K562 (cell line): Measurements from ENCODE around the gene PILRA. TPM values are rescaled to one million over a fixed set of nuclear protein-coding genes. Genes with fewer than 3 reads are reported as not detected.
A peak's percentile ranks its signal among the peaks of the same experiment; 100 is the strongest.

Source experiments
- ATAC-seq: fragments of 200-7000 bp; cut with Tn5 transposase; 3 replicates; pipeline ENCODE4 v1.9.1; 2020; ENCODE audit warnings: moderate library complexity
- BruUV-seq: library from RNA; stranded (reverse); fragments of 400-500 nt; replicated peaks from 2 replicates; lab custom pipeline; 2021; lab: Mats Ljungman, UMichigan
- CTCF ChIA-PET: fragments of 300-600 bp; formaldehyde crosslinking; extraction: SDS; loops from one replicate; lab custom pipeline; 2021; ENCODE audit warnings: low intra/inter-chr PET ratio; lab: Yijun Ruan, JAX
- POLR2A ChIA-PET: fragments of 300-600, 350-650 bp; sonication (Branson Sonifier 250); formaldehyde crosslinking; extraction: SDS; loops from one replicate; lab custom pipeline; 2021; ENCODE audit warnings: antibody characterized with exemption, inconsistent platforms; lab: Yijun Ruan, JAX
- DNase-seq, 4 experiments: peaks; one replicate each; pipeline versions ENCODE4 v3.0.0 to v3.0.0-alpha.2; 2011 to 2018; ENCODE audit warnings: low spot score in 3 of 4, mixed read lengths in 3 of 4; ENCODE audit errors: extremely low read depth in 1 of 4
- FAIRE-seq: peaks from 2 replicates; lab custom pipeline; 2011; peaks lifted over from hg19 to GRCh38; lab: Jason Lieb, UNC
- H2AFZ ChIP-seq: 2 replicates; pipeline ENCODE4 v1.6.0; 2011; ENCODE audit warnings: low read depth, low read length, control low read depth, inconsistent platforms
- H3K27ac ChIP-seq: fragments of 200-600 bp; 3 replicates; pipeline ENCODE4 v1.8.0; 2011; ENCODE audit warnings: low read depth, mild to moderate bottlenecking, control low read depth, inconsistent platforms, low read length, moderate library complexity, mixed read lengths; ENCODE audit errors: extremely low read depth
- H3K27me3 ChIP-seq, 2 experiments: fragments of 300-600 bp in 1 of 2; 2 replicates in 1 of 2; 3 replicates in 1 of 2; pipeline versions ENCODE4 v1.6.0 to v1.8.0; 2011; ENCODE audit warnings: inconsistent platforms in 2 of 2, low read length in 2 of 2, mild to moderate bottlenecking in 1 of 2, mixed read lengths in 1 of 2, moderate library complexity in 1 of 2; ENCODE audit not compliant: control insufficient read depth in 2 of 2, insufficient read depth in 2 of 2
- H3K36me3 ChIP-seq: fragments of 300-600 bp; 3 replicates; pipeline ENCODE4 v1.8.0; 2011; ENCODE audit warnings: mild to moderate bottlenecking, low read length, inconsistent platforms; ENCODE audit not compliant: control insufficient read depth, insufficient read depth
- H3K4me1 ChIP-seq, 2 experiments: fragments of 200-600 bp in 1 of 2; replicated peaks in 1 of 2; 2 replicates in 1 of 2; 3 replicates in 1 of 2; pipeline versions ENCODE4 v1.5.1 to v1.8.0; 2011; ENCODE audit warnings: inconsistent platforms in 2 of 2, low read length in 2 of 2, mild to moderate bottlenecking in 1 of 2, mixed read lengths in 1 of 2, moderate library complexity in 1 of 2; ENCODE audit not compliant: control insufficient read depth in 2 of 2, insufficient read depth in 2 of 2
- H3K4me2 ChIP-seq: 2 replicates; pipeline ENCODE4 v1.6.1; 2011; ENCODE audit warnings: low read length, control low read depth, inconsistent platforms, mixed read lengths; ENCODE audit not compliant: insufficient read depth
- H3K4me3 ChIP-seq: fragments of 200-600 bp; sonication (generic), shearing (Covaris generic); 2 replicates; pipeline ENCODE4 v1.5.1; 2016; ENCODE audit warnings: control low read depth, inconsistent platforms
- H3K79me2 ChIP-seq: fragments of 200-600 bp; 3 replicates; pipeline ENCODE4 v1.8.0; 2011; ENCODE audit warnings: low read length, inconsistent platforms; ENCODE audit not compliant: control insufficient read depth, insufficient read depth
- H3K9ac ChIP-seq, 2 experiments: 2 replicates each; pipeline versions ENCODE4 v1.6.0 to v1.6.1; 2011; ENCODE audit warnings: low read depth in 2 of 2, low read length in 2 of 2, control low read depth in 1 of 2, inconsistent platforms in 1 of 2, mild to moderate bottlenecking in 1 of 2, mixed read lengths in 1 of 2; ENCODE audit not compliant: insufficient read depth in 1 of 2
- H3K9me1 ChIP-seq: one replicate; pipeline ENCODE4 v1.6.0; 2011; ENCODE audit warnings: inconsistent platforms, mild to moderate bottlenecking, low read length, moderate library complexity; ENCODE audit not compliant: control insufficient read depth, insufficient read depth
- H3K9me3 ChIP-seq: replicated peaks from 2 replicates; pipeline ENCODE4 v1.5.1; 2011; ENCODE audit warnings: low read depth, low read length, inconsistent platforms; ENCODE audit not compliant: control insufficient read depth, insufficient read depth
- H4K20me1 ChIP-seq: replicated peaks from 2 replicates; pipeline ENCODE4 v1.6.1; 2011; ENCODE audit warnings: low read length, inconsistent platforms, mixed read lengths; ENCODE audit not compliant: control insufficient read depth, insufficient read depth
- AFF4 ChIP-seq: sonication (generic); formaldehyde crosslinking; IDR thresholded peaks from 2 replicates; pipeline ENCODE4 v1.8.0; 2023; ENCODE audit warnings: mild to moderate bottlenecking, missing genetic modification reagents
- BDP1 ChIP-seq: IDR thresholded peaks from 3 replicates; pipeline ENCODE4 v1.6.1; 2011; ENCODE audit not compliant: insufficient read length, insufficient read depth
- CAMTA2 ChIP-seq: fragments of 250-450 bp; sonication (Bioruptor Pico); conservative IDR thresholded peaks from 2 replicates; pipeline ENCODE4 v1.5.1; 2022
- DIDO1 ChIP-seq: fragments of 450-650 bp; IDR thresholded peaks from 2 replicates; pipeline ENCODE4 v1.6.1; 2016; ENCODE audit warnings: low read depth, missing biosample characterization, missing genetic modification characterization
- HMG20B ChIP-seq: fragments of 250-450 bp; sonication (Bioruptor Pico); IDR thresholded peaks from 2 replicates; pipeline ENCODE4 v1.5.0; 2021; ENCODE audit warnings: mild to moderate bottlenecking
- KHSRP ChIP-seq: fragments of 450-650 bp; IDR thresholded peaks from 2 replicates; pipeline ENCODE4 v1.6.1; 2017
- MIER1 ChIP-seq: fragments of 450-650 bp; IDR thresholded peaks from 2 replicates; pipeline ENCODE4 v1.6.1; 2016; ENCODE audit warnings: antibody characterized with exemption, mild to moderate bottlenecking, low read depth
- MTF1 ChIP-seq: fragments of 250-450 bp; sonication (Bioruptor Pico); IDR thresholded peaks from 2 replicates; pipeline ENCODE4 v1.9.0; 2021; ENCODE audit warnings: moderate library complexity, mild to moderate bottlenecking, inconsistent platforms, borderline replicate concordance
- NFIC ChIP-seq: fragments of 450-650 bp; IDR thresholded peaks from 2 replicates; pipeline ENCODE4 v1.6.1; 2017; ENCODE audit warnings: mild to moderate bottlenecking, inconsistent platforms
- PTTG1 ChIP-seq: fragments of 450-650 bp; IDR thresholded peaks from 2 replicates; pipeline ENCODE4 v1.6.1; 2016; ENCODE audit warnings: low read depth, mild to moderate bottlenecking, missing genetic modification characterization, missing compliant biosample characterization
- RHOXF2B ChIP-seq: fragments of 250-450 bp; sonication (Bioruptor Pico); conservative IDR thresholded peaks from 2 replicates; pipeline ENCODE4 v1.5.1; 2021
- SIN3B ChIP-seq: fragments of 450-650 bp; IDR thresholded peaks from 2 replicates; pipeline ENCODE4 v1.6.1; 2017; ENCODE audit warnings: low read depth, mild to moderate bottlenecking, moderate library complexity
- SOX6 ChIP-seq: fragments of 450-650 bp; IDR thresholded peaks from 2 replicates; pipeline ENCODE4 v1.6.1; 2014; ENCODE audit warnings: mild to moderate bottlenecking
- ZBTB34 ChIP-seq: fragments of 250-450 bp; sonication (Bioruptor Pico); IDR thresholded peaks from 2 replicates; pipeline ENCODE4 v1.8.0; 2021; ENCODE audit warnings: mild to moderate bottlenecking, moderate library complexity
- ZNF134 ChIP-seq: fragments of 250-450 bp; sonication (Bioruptor Pico); conservative IDR thresholded peaks from 2 replicates; pipeline ENCODE4 v1.4.0; 2020
- ZNF140 ChIP-seq: fragments of 250-450 bp; sonication (Bioruptor Pico); IDR thresholded peaks from 2 replicates; pipeline ENCODE4 v1.8.0; 2021; ENCODE audit warnings: moderate library complexity, mild to moderate bottlenecking, inconsistent platforms
- WGBS: fragments of 100-300 bp; shearing (Covaris generic); methylation state at CpG from one replicate; pipeline ENCODE4 v1.1.6; 2016; ENCODE audit warnings: low coverage, mixed read lengths; ENCODE audit not compliant: insufficient coverage; ENCODE audit errors: missing lambda C conversion rate; 5-methylcytosine and 5-hydroxymethylcytosine counted together
- in situ Hi-C: fragments of 300-500 bp; cut with MboI; formaldehyde crosslinking; loops from 4 replicates; pipeline ENCODE4 v1.15.0; 2018; ENCODE audit warnings: inconsistent platforms, mixed read lengths
- intact Hi-C: fragments of 100-400 bp; cut with micrococcal nuclease; formaldehyde crosslinking; loops from 2 replicates; pipeline ENCODE4 v1.14.2; 2022
- polyA plus RNA-seq, 8 experiments: library from polyadenylated mRNA; depleted of rRNA in 4 of 8; stranded (reverse) in 5 of 8; unstranded in 3 of 8; fragments of >200 nt; fragmentation: Nextera tagmentation in 2 of 8; fragmentation: Illumina TruSeq in 1 of 8; extraction: Ambion mirVana in 2 of 8; extraction: Trizol in 1 of 8; gene quantifications; 2 replicates each; pipeline versions ENCODE4 v1.2.1 to v1.2.3, GENCODE V29; 2011 to 2014; ENCODE audit warnings: inconsistent platforms in 1 of 8, missing spikeins in 1 of 8
- total RNA-seq, 7 experiments: library from RNA; depleted of rRNA in 6 of 7; stranded (reverse); fragments of >200 nt in 6 of 7; fragmentation: Illumina TruSeq in 2 of 7; extraction: Trizol in 2 of 7; gene quantifications; 2 replicates each; pipeline versions ENCODE4 v1.2.1 to v1.2.3, GENCODE V29; 2011 to 2021; ENCODE audit warnings: low replicate concordance in 1 of 7
- TF ChIP-seq, protein P1 (sequence below), 2 experiments: fragments of 250-450 bp in 1 of 2; fragments of 450-650 bp in 1 of 2; sonication (Bioruptor Pico) in 1 of 2; IDR thresholded peaks; 2 replicates each; pipeline versions ENCODE4 v1.6.1 to v1.8.0; 2016 to 2021; ENCODE audit warnings: mild to moderate bottlenecking in 2 of 2, moderate library complexity in 2 of 2, missing compliant biosample characterization in 1 of 2, missing genetic modification characterization in 1 of 2

Gene PILRA
- total and polyA plus RNA-seq, 9 of the 15 experiments (the other 6 are each of a cell fraction or from before 2014, with no cell fraction given) = 0.13 to 1.8 (median 0.62) TPM

DNA sequence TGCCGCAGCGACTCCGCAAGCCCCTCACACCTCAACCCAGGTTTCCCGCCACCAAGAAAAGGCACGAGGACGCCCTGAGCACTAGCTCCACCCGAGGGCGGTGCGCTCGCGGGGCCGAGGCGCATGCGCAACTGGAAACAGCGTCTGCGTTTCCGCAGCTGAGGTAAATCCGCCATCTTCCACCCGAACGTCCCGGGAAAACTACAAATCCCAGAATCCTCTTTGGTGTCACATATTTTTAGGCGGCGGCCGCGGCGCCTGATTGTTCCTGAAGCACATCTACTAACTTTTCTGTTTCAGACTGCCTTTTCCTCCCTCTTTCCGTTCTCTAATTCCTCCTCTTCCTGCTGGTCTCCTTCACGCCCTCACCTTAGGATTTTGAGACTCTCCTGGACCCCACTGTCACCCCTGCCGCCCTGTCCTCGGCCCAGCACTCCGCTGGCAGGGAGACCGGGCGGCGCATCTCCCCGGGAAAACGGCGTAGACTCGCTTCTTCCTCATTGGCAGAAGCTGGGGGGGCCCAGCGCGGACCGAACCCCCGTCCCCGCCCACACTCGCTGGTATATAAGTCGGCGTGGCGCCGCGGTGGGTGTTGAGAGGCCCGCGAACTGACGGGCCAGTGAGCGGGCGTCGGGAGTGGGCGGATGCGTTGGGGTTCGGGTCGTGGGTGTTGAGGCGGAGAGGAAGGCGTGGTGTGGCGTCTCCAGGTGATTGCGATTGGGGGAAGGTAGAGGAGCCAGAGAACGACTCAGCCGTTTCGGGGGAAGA is 55.1 kb downstream of the PILRA start, which contains the start of gene ZCWPW1:
Gene ZCWPW1, minus strand, starts transcription at position 505 of the 768 bp plus-strand sequence. CDS start 8,054 bp downstream, outside the sequence.
- no peak for FAIRE-seq
- Histone ChIP-seq H3K4me1 (peaks cover 27 to 42% of the 10 kb centered on the region in 2 experiments), H3K4me2 (peak within 1 kb of the TSS; percentile 97), H3K9ac (peak within 1 kb of the TSS; percentile 96 to 97), H4K20me1 (peaks cover 19% of the 10 kb centered on the region), H3K9me3 (peaks cover 4% of the 10 kb centered on the region; the same call in 1 of the 2 replicates), H3K79me2 (peaks cover 39% of the 10 kb centered on the region), H3K9me1 (peaks cover 15% of the 10 kb centered on the region), H3K27ac (peak within 1 kb of the TSS; percentile 98), H3K36me3 (peaks cover 30% of the 10 kb centered on the region), H2AFZ (peak within 1 kb of the TSS; percentile 98), H3K4me3 (peak within 1 kb of the TSS; percentile 82), H3K27me3 (no peaks in the 10 kb centered on the region)
- intact Hi-C loops = loop anchor here (2.0 kb wide), 1 partner anchor 16 kb away; no protein-coding TSS in a partner anchor
- peak; percentile 64 for ATAC-seq
- POLR2A ChIA-PET = interaction anchor here (0.6 to 3.7 kb wide), 34 partner anchors 9 to 1317 kb away, joined by 3 to 58 read pairs (median 5); partner anchors contain the start of genes FBXO24, LRCH4, MOSPD3 and POP7
- in situ Hi-C loops = no loop called here
- DNase-seq = peak; percentile 90 to 100 (median 94)
- WGBS = 2% methylated on average over 64 of the region's 66 CpGs
- BruUV-seq = TSS peak; percentile 35
- CTCF ChIA-PET = no interaction called here
- peak; percentile 59; the same call in 1 of the 2 replicates for TF ChIP-seq DIDO1 (tag)
- no peak for TF ChIP-seq ZBTB34
- TF ChIP-seq KHSRP = no peak
- TF ChIP-seq NFIC = peak; percentile 87
- TF ChIP-seq CAMTA2 = peak; percentile 94
- TF ChIP-seq ZNF134 (CRISPR knock-in tag) = no peak
- TF ChIP-seq, protein P1, sequence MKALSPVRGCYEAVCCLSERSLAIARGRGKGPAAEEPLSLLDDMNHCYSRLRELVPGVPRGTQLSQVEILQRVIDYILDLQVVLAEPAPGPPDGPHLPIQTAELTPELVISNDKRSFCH (CRISPR knock-in tag; IDR thresholded peaks at IDR 0.05) = no peak
- TF ChIP-seq, protein P1 (tag; IDR thresholded peaks at IDR 0.05) = peak; percentile 70
- no peak for TF ChIP-seq PTTG1 (tag)
- peak; percentile 93 for TF ChIP-seq HMG20B
- TF ChIP-seq ZNF140 = no peak
- TF ChIP-seq MIER1 = 0 out of 2 replicates have a peak, but pooled peaks have one; percentile 29
- TF ChIP-seq MTF1 = no peak
- TF ChIP-seq BDP1 = no peak
- TF ChIP-seq AFF4 = peak; percentile 98
- TF ChIP-seq RHOXF2B (CRISPR knock-in tag) = no peak
- TF ChIP-seq SOX6 = peak; percentile 54
- peak; percentile 3; the same call in 1 of the 2 replicates for TF ChIP-seq SIN3B
